HuH-7 (cell line): Measurements from ENCODE around the gene DHRS2.
"Not testable (repeated sequence)": the region's sequence is repeated elsewhere in the genome, so short reads cannot be mapped to it uniquely, and the experiment has no call there.

Experiments used
- DNase-seq: peaks from one replicate; pipeline ENCODE4 v3.0.0; 2011; ENCODE audit warnings: low spot score

The DHRS2 gene

GRCh38 chr14:23633160-23633701, 2.9 kb upstream of the DHRS2 start:
- no peak for DNase-seq

GRCh38 chr14:23634698-23635412, 1.3 kb upstream of the DHRS2 start:
- DNase-seq = not testable (repeated sequence)

GRCh38 chr14:23637312-23637654, 1.1 kb downstream of the DHRS2 start:
- DNase-seq = not testable (repeated sequence)

GRCh38 chr14:23637655-23638413, 1.7 kb downstream of the DHRS2 start:
- not testable (repeated sequence) for DNase-seq

- DNase-seq = no peak
Observed at GRCh38 chr14:23638414-23639047, 2.4 kb downstream of the DHRS2 start.

- no peak for DNase-seq
Observed at GRCh38 chr14:23639048-23639890, 3.1 kb downstream of the DHRS2 start.

- no peak for DNase-seq
Observed at GRCh38 chr14:23639891-23640523, 3.8 kb downstream of the DHRS2 start.

GRCh38 chr14:23640524-23641141, 4.5 kb downstream of the DHRS2 start:
- DNase-seq = no peak

- no peak for DNase-seq
Observed at GRCh38 chr14:23641180-23641914, 5.2 kb downstream of the DHRS2 start.

GRCh38 chr14:23641915-23642588, 5.9 kb downstream of the DHRS2 start:
- DNase-seq = no peak

GRCh38 chr14:23643533-23644194, 7.5 kb downstream of the DHRS2 start:
- no peak for DNase-seq

GRCh38 chr14:23644195-23644918, 8.2 kb downstream of the DHRS2 start:
- no peak for DNase-seq

- DNase-seq = no peak
Observed at GRCh38 chr14:23644919-23645336, 8.8 kb downstream of the DHRS2 start.

GRCh38 chr14:23645504-23645811, 9.3 kb downstream of the DHRS2 start:
- no peak for DNase-seq

GRCh38 chr14:23645812-23646647, 9.9 kb downstream of the DHRS2 start:
- no peak for DNase-seq

GRCh38 chr14:23646648-23647549, 10.7 kb downstream of the DHRS2 start:
- DNase-seq = no peak

- DNase-seq = no peak
Observed at GRCh38 chr14:23647619-23648018, 11.5 kb downstream of the DHRS2 start.
